AG09319 (cell line): Measurements from ENCODE around the gene FMOD.

Experiments
- DNase-seq: peaks from one replicate; pipeline ENCODE4 v3.0.0-alpha.2; 2010; ENCODE audit warnings: low read depth; ENCODE audit errors: extremely low read depth
- CTCF ChIP-seq: IDR thresholded peaks from 2 replicates; pipeline ENCODE4 v1.5.1; 2011; ENCODE audit warnings: low read depth, mild to moderate bottlenecking, inconsistent platforms, low read length, moderate library complexity

The FMOD gene

GRCh38 chr1:203380420-203381150 lies 29.7 kb upstream of the FMOD start:
- no peak for TF ChIP-seq CTCF
- no peak for DNase-seq

GRCh38 chr1:203379825-203380224 lies 28.9 kb upstream of the FMOD start:
- TF ChIP-seq CTCF = no peak
- DNase-seq = no peak

- TF ChIP-seq CTCF = no peak
- DNase-seq = no peak
Measured at GRCh38 chr1:203378556-203379245, 27.8 kb upstream of the FMOD start.

GRCh38 chr1:203373991-203374390 lies 23.1 kb upstream of the FMOD start:
- no peak for TF ChIP-seq CTCF
- DNase-seq = no peak

GRCh38 chr1:203373002-203373401 lies 22.1 kb upstream of the FMOD start:
- DNase-seq = no peak
- TF ChIP-seq CTCF = no peak

GRCh38 chr1:203371288-203371687 lies 20.4 kb upstream of the FMOD start:
- no peak for TF ChIP-seq CTCF
- no peak for DNase-seq

- no peak for DNase-seq
- no peak for TF ChIP-seq CTCF
Measured at GRCh38 chr1:203369666-203370065, 18.7 kb upstream of the FMOD start.
